Right renal pelvis (tissue), 4 donors: ENCODE results near the gene CENPQ. TPM values are rescaled to one million over a fixed set of nuclear protein-coding genes. Genes with fewer than 3 reads are reported as not detected.

Experiments used
- DNase-seq, 4 donors: peaks; one replicate each; pipeline ENCODE4 v3.0.0-alpha.2; 2013; ENCODE audit warnings: low read depth in 4 of 4, low spot score in 3 of 4, missing footprints in 1 of 4
- polyA plus RNA-seq, 4 donors: library from polyadenylated mRNA; unstranded; fragments of 120-200 nt; gene quantifications; one replicate each; pipeline ENCODE4 v1.2.1, GENCODE V29; 2013; ENCODE audit not compliant: insufficient read length in 4 of 4

CENPQ gene
- polyA plus RNA-seq, 4 donors: 12.7 to 17.4 (median 13.6) TPM

DNA sequence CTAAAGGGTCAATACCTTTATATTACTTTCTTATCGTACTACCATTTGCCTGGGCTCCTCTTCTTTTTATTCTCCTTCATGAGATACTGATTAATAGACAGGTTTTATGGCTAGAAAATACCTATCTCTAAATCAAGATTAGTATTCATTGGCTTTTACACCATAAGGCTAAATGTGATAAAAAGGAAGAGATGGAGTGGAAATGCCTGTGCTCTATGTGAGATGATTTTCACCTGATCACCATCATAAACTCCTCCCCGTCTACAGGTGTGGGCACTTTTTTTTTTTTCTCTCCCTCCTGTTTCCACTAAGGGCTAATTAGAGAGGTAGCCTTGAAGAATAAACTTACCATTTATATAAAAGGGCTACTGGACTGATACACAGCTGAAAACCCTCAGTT is 36.5 kb downstream of the CENPQ start, which contains the start of gene GLYATL3:
Gene GLYATL3 (plus strand): TSS at position 301 of the 400 bp plus-strand sequence. CDS start 12,068 bp downstream, outside the sequence.
- no peak for DNase-seq

DNA sequence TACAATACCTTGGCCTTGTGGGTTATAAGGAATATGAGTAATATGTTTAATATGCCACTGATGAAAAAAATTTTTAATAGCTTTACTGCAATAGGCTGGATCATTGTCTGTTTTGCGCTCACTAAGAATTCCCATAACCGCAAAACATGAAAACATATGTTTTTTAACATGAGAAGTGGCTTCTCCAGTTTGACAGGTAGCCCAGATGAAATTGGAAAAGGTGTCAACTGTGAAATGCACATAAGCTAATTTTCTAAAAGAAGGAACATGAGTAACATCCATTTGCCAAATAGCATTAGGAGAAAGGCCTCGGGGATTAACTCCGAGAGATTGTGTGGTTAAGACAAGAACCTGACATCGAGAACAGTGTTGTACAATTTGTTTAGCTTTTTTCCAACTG is 41.5 kb downstream of the CENPQ start:
- DNase-seq: no peak

DNA sequence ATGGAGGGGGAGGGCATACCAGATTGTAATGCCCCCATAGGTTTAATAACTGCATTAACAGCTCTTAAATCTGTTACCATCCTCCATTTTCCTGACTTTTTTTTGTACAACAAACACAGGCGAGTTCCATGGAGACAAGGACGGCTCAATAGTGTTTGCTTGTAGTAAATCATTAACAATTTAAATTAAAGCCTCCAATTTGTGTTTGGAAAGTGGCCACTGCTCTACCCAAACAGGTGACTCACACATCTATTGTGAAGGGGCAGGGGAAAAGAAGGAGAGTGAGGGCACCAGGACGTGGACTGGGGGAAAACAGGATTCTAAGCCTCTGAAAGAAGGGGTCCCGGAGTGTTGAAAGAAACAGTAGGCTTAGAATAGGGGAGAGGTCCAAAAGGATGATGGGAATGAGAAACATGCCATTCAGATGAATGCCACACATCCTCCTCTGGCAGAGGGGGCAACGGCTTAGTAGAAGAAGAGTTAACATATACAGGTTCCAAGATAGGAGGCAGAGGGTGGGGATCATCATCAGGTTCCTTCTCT is 43.5 kb downstream of the CENPQ start:
- DNase-seq: no peak

DNA sequence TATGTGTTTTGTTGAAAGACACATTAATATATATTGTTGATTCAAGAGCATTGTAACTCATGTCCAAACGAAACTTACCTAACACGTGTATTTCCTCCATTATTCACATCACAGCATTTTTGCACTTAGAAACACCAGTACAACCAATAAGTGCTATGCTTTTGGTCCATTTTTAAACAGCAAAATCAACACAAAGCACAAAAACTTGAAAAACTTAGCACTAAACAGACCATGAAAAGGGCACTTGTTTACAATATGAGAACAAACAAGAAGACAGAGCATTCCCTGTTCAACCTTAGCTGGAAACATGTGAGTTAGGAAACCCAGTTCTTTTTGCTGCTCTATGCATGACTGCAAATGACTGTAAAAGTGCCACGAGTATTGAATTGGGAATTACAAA is 46.2 kb downstream of the CENPQ start:
- no peak for DNase-seq

DNA sequence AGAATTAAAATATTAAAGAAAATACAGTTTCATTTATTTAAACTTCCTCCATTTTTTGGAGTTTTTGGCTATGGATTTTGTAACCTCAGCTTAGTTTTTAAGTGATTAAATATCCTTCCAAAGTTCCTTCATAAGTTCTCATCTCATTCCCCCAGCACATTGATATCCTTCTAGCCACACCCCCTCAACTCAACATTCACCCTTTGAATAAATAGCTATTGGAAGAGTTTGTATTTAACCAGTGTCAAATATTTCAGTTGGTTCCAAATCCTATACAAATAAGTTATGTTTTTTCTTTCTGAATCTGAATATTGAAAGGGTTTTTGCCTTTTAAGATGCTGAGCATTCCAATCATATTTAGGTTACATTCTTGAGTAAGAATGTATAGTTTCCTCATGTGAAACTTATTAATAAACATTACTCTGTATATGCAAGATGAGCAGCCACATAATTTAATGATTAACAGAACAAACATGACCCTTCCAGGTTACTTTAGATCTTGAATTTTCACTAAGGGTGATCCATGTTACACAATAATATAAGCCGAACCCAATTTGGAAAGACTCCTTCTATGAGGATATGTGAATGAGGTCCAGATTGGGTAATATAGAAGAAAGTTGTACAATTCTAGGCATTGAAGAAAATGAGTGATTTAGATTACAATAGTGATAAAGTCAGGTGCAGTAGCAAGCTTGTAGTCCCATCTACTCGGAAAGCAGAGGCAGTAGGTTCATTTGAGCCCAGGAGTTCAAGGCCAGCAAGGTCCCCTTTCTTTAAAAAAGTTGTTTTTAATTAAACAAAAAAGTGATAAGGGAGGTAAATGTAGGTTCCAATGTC is 50.2 kb downstream of the CENPQ start:
- no peak for DNase-seq

DNA sequence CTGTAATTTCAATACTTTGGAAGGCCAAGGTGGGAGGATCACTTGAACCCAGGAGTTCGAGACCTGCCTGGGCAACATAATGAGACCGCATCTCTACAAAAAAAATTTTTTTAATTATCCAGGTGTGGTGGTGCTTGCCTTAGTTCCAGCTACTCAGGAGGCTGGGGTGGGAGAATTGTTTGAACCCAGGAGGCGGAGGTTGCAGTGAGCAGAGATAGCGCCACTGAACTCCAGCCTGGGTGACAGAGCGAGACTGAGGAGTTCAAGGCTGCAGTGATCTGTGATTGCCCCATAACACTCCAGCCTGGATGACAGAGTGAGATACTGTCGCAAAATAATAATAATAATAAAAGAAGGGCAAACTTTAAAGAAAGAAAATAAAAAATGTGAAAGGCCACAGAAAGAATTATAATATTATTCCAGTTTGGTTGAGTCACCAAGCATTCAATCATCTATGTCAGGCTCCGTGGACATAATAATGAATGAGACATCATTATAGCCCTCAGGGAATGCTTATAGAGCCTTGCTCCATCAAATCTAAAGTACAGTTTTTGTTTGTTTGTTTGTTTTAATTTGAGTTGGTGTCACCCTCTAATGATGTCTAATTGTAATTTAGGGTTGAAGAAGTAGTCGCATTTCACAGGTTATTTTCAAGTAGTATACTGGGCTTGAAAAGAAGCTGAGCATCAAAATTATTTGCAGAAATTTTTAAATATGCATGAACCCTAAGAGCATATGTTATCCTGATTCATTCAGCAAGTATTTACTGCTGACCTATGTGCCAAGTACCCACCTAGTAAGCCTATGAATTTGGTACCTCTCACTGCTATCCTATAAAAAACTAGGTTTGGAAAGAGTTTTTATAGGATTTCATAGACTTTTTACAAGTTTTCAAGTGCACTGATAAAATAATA is 51.7 kb downstream of the CENPQ start:
- DNase-seq: no peak

DNA sequence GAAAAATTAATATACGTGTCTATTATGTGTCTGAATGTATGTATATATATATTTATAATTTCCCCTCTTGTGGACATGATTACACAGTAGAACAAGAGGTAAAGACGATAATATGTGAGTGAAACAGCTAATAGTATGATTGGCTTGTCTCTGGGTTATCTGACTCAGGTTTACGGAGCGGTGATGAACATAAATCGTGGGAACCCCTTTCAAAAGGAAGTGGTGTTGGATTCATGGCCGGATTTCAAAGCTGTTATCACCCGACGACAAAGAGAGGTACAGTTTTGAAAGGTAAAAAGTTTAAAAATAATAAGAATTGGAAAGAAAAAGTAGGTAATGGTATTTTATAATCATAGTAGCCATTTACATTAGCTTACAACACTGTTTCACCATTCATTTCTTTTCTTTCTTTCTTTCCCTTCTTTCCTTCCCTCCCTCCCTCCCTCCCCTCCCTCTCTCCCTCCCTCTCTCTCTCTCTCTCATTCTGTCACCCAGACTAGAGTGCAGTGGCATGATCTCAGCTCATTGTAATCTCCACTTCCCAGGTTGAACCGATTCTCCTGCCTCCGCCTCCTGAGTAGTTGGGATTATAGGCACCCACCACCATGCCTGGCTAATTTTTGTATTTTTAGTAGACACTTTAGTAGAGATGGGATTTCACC is 52.4 kb downstream of the CENPQ start:
- DNase-seq: no peak

DNA sequence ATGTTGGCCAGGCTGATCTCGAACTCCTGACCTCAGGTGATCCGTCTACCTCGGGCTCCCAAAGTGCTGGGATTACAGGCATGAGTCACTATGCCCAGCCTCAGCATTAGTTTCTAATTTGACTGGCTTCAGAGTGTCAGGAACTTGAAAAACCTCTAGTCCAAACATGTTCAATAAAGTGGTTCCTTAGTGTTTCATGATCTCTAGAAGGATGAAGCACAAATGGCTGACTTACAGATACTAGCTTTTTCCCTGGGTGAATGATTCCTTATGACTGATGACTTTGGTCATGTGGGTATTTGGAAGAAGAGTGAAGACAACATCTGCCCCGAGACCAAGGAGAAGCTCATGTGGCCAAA is 53.0 kb downstream of the CENPQ start:
- no peak for DNase-seq

DNA sequence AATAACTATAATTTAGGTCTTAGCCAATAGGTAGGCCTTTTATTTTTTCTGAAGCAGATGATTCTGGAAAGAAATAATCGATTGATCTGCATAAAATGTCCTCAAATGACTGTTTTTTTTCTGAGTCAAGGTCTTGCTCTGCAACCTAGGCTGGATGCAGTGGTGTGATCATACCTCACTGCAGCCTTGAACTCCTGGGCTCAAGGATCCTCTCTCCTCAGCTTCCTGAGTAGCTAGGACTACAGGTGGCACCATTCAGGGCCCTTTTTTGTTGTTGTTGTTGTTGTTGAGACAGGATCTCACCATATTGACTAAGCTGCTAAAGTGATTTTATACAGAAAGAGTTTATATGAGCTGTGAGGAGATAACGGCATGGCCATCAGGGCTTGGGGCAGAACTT is 54.7 kb downstream of the CENPQ start:
- no peak for DNase-seq

DNA sequence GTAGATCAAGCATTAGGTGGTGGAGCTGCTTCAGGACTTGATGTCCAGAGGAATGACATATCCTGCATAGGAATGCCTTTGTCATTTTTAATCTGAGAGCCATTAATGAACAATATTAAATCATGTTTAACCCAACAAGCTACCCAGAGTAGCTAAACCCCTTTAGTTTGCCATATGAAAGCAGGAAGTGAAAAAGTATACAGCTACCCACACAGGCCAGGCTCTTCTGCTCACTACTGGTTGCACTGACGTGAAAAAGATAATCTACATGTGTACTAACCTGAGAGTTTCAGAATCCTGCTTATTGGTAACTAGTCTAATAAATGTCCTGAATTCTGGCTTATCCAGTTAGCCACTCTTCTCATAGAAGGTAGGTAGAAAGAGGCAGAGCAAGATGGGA is 56.5 kb downstream of the CENPQ start:
- DNase-seq: no peak

DNA sequence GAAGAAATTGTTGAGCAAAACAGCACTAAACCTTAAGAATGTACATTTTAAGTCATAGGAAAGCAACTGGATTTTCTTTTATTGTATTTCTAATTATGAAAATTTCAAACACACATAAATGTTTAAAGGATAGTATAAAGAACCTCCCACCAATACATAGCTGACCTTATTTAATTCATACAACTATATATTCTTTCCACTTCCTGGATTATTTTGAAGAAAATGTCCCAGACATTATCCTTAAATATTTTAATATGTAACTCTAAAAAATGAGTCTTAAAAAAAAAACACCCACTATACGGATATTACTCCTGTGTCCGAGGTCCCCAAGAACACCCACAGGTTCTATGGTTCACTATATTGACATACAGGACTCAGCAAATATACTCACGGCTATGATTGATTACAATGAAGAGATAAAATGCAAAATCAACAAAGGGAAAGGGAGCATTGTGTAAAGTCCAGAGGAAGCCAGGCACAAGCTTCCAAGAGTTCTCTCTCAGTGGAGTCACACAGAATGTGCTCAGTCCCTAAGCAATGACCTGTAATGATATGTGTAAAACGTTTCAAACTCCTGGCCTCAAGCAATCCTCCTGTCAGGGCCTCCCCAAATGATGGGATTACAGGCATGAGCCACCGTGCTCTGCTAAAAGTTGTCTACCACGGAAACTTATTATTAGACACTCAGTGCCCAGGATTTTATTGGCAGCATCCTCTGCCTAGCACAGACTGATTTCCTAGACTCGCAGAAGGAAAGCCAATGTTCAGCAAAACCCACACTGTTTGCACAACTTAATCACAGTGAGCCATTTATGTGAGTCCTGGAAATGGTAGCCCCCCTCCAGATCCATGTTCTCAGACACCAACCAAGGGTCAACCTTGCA is 59.8 kb downstream of the CENPQ start:
- no peak for DNase-seq

DNA sequence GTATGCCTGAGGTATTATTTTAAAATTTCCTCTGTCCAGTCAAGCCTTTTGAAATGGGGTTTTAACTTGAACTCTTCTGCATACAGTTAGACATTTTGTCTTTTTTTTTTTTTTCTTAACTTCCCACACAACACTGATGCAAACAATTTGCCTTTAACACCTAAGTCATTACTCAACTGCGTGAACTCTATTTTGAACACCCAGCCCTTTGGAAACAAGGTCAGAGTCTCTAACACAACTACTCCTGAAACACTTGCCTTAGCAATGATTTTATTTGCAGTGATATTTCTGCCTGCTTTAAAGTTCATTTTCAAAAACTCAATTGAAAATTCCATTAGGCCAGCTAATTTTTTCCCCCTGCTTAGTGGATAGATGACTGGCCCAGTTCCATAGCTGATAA is 60.7 kb downstream of the CENPQ start:
- DNase-seq: no peak

DNA sequence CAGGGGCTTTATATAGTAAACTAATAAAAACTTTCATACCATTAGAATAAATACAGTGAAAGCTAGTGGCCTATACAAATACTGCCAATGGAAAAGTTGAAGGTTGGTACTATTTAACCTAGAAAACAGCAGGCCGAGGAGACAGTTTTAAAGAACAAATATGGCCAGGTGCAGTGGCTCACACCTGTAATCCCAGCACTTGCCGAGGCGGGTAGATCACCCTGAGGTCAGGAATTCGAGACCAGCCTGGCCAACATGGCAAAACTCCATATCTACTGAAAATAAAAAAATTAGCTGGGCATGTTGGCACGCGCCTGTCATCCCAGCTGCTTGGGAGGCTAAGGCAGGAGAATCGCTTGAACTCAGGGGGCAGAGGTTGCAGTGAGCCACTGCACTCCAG is 61.4 kb downstream of the CENPQ start:
- no peak for DNase-seq

DNA sequence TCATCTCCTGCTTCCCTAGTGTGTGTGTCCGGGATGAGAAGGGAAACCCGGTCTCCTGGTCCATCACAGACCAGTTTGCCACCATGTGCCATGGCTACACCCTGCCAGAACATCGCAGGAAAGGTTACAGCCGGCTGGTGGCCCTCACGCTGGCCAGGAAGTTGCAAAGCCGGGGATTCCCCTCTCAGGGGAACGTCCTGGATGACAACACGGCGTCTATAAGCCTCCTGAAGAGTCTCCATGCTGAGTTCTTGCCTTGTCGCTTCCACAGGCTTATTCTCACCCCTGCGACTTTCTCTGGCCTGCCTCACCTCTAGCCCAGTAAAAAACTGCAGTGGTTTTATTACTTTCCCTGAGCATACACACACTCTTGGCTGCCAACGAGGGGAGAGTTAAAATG is 63.4 kb downstream of the CENPQ start:
- no peak for DNase-seq

DNA sequence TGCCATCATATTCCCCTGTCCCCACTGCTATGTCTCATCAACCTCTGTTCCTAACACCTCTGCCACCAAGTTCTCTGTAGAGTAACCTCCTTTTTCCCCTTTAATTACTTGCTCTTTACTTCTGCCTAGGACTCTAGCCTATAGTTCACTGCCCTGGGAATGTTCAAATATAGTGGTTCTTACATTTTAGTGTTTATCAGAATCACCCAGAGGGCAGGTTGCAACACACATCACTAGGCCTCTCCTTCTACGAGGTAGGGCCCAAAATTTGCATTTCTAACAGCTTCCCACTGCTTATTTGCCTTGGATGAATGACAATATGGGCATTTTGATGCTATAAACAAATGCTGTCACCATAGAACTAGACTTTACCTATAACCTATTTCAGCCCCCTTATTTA is 64.2 kb downstream of the CENPQ start:
- no peak for DNase-seq

DNA sequence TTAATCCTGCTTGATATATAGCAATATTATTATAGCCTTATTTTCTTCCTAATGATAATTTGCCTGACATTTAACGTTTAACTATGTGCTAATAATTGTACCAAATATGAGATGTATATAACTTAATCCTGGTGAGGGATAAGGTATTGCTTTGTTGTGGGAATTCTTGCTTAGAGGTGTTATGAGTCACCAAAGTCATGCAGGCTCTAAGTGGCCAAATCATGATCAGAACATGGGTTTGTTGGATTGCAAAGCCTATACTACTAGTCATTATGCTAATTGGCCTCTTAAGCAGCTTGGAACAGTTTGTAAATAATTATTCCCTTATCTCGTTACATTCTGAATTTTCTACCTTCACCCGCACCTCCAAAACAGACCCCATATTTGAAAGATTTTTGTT is 65.4 kb downstream of the CENPQ start:
- DNase-seq: no peak

DNA sequence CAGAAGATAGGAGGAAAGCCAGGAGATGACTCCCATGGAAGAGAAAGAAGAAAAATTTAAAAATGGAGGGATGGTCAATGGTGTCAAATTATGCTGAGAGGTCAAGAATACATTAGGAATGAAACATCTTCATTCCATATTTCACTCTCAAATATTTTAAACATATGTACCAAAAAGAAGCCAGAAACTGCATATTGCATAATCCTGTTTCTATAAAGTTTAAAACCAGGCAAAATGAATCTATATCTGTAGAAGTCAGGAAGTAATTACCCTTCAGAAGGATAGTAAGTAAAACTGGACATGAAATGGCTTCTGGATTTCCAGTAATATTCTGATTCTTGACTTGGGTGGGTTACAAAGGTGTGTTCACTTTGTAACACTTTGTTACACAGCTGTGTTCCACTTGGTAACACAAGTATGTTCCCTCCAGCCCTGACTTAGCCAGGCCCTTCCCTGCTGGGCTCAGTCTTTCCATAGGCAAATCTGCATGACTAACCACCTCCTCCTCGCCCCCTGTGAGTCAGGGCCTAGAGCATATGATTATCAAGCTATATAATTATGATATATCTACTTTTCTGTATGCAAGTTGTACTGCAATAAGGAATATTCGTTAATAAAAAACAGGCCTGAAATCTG is 67.1 kb downstream of the CENPQ start:
- DNase-seq: no peak

DNA sequence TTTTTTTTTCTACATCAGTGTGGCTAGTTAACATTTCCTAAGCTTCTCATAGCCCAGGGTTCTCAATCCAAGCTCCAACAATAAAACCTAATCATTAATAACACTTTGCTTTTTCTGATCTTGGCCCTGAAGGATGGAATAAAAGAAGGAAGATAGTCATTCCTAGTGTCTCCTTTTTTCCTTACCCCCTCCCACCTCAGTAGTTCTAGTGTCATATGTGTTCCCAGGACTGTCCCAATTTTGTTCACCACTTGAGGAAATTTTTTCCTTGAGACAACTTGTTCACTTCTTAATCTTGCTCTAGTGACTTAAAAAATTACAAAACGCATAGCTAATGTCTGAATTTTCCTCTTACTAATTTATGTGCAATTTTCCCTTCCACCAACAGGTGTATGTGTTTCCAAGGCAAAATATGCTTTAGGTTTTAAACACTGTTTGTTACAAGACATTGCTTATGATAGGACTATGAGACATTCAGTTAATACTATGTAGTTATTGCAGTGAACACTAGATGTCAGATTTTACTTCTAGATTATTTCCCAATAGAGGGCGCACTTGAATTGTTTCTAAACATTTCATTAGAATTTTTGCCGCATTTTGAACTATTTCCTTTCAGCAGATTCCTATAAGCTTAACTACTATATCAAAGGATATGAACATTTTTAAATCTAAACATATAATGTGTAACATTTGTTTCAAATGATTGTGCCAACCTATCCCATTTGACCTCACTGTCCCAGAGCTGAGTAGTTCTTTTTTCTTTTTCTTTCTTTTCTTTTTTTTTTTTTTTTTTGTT is 68.8 kb downstream of the CENPQ start:
- DNase-seq: peak in 3 of 4 donors; percentile 12 to 41 (median 33)

DNA sequence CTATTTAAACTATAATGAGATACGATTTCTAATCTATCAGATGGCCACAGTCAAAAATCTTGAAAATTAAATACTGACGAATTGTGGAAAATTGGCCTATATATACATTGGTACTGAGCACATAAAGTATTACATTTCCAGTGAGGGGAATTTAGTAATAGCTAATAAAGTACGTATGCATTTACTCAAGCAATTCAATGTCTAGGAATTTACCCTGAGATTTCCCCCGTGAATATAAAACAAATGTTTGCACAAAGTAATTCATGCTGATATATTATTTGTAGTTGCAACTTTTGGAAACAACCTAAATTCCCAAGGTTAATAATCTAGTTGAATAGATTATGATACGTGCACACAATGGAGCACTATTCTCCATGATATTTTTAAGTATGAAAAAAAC is 72.6 kb downstream of the CENPQ start:
- no peak for DNase-seq
